GM06990 (cell line): ENCODE measurements around the gene ITLN1.

Source experiments
- DNase-seq: peaks from one replicate; pipeline ENCODE4 v3.0.0-alpha.2; 2011; ENCODE audit not compliant: insufficient read length; ENCODE audit errors: extremely low read depth
- H3K27me3 ChIP-seq: replicated peaks from 2 replicates; pipeline ENCODE4 v1.6.0; 2011; ENCODE audit warnings: low read length; ENCODE audit not compliant: control insufficient read depth, insufficient read depth
- H3K36me3 ChIP-seq: 2 replicates; pipeline ENCODE4 v1.5.1; 2011; ENCODE audit warnings: low read length; ENCODE audit not compliant: control insufficient read depth, insufficient read depth
- H3K4me3 ChIP-seq: replicated peaks from 2 replicates; pipeline ENCODE4 v1.5.1; 2011; ENCODE audit warnings: low read depth, mild to moderate bottlenecking, control low read depth, low read length
- CTCF ChIP-seq: IDR thresholded peaks from 2 replicates; pipeline ENCODE4 v1.5.1; 2011; ENCODE audit warnings: low read length, control low read depth, mild to moderate bottlenecking, inconsistent platforms; ENCODE audit not compliant: insufficient read depth, poor library complexity, severe bottlenecking

Gene ITLN1

GRCh38 chr1:160844447-160845232 lies 40.3 kb downstream of the ITLN1 start:
- no peaks in the 10 kb centered on the region for H3K36me3 ChIP-seq
- TF ChIP-seq CTCF = no peak
- H3K27me3 ChIP-seq = no peaks in the 10 kb centered on the region
- no peak for DNase-seq
- no peak overlapping the region for H3K4me3 ChIP-seq

GRCh38 chr1:160841079-160841478 lies 43.9 kb downstream of the ITLN1 start:
- H3K4me3 ChIP-seq = no peak overlapping the region
- no peak for TF ChIP-seq CTCF
- no peak for DNase-seq
- H3K27me3 ChIP-seq = no peaks in the 10 kb centered on the region
- no peaks in the 10 kb centered on the region for H3K36me3 ChIP-seq

GRCh38 chr1:160839746-160840145 lies 45.2 kb downstream of the ITLN1 start:
- Histone ChIP-seq H3K4me3 (no peak overlapping the region), H3K27me3 (no peaks in the 10 kb centered on the region), H3K36me3 (no peaks in the 10 kb centered on the region)
- TF ChIP-seq CTCF = no peak
- no peak for DNase-seq

GRCh38 chr1:160838888-160839287 lies 46.1 kb downstream of the ITLN1 start:
- H3K27me3 ChIP-seq = no peaks in the 10 kb centered on the region
- no peak for TF ChIP-seq CTCF
- no peak for DNase-seq
- no peak overlapping the region for H3K4me3 ChIP-seq
- H3K36me3 ChIP-seq = no peaks in the 10 kb centered on the region

GRCh38 chr1:160837558-160838205 lies 47.3 kb downstream of the ITLN1 start:
- Histone ChIP-seq H3K36me3 (no peaks in the 10 kb centered on the region), H3K27me3 (no peaks in the 10 kb centered on the region), H3K4me3 (no peak overlapping the region)
- TF ChIP-seq CTCF = peak; percentile 62
- peak; percentile 82 for DNase-seq
